Astrocyte (in vitro differentiated cells and primary cell): ENCODE results near the gene LPCAT3. TPM values are rescaled to one million over a fixed set of nuclear protein-coding genes. Genes with fewer than 3 reads are reported as not detected.

Experiments
- DNase-seq: peaks from one replicate; pipeline ENCODE4 v3.0.0-alpha.2; 2010; ENCODE audit warnings: low read depth
- FAIRE-seq: peaks from 2 replicates; lab custom pipeline; 2011; peaks lifted over from hg19 to GRCh38; lab: Jason Lieb, UNC
- H2AFZ ChIP-seq: 2 replicates; pipeline ENCODE4 v1.6.0; 2012; ENCODE audit warnings: low read depth, low read length, inconsistent platforms
- H3K27ac ChIP-seq: 2 replicates; pipeline ENCODE4 v1.5.1; 2011; ENCODE audit warnings: low read depth, low read length, inconsistent platforms
- H3K27me3 ChIP-seq: 2 replicates; pipeline ENCODE4 v1.6.0; 2011; ENCODE audit warnings: low read length, inconsistent platforms; ENCODE audit not compliant: insufficient read depth
- H3K36me3 ChIP-seq: 2 replicates; pipeline ENCODE4 v1.5.1; 2011; ENCODE audit warnings: low read length, inconsistent platforms; ENCODE audit not compliant: insufficient read depth
- H3K4me1 ChIP-seq: 2 replicates; pipeline ENCODE4 v1.5.1; 2011; ENCODE audit warnings: low read length, inconsistent platforms; ENCODE audit not compliant: insufficient read depth
- H3K4me2 ChIP-seq: 2 replicates; pipeline ENCODE4 v1.6.0; 2012; ENCODE audit warnings: low read length, inconsistent platforms
- H3K4me3 ChIP-seq: 2 replicates; pipeline ENCODE4 v1.5.1; 2011; ENCODE audit warnings: low read depth, mild to moderate bottlenecking, low read length, inconsistent platforms; ENCODE audit not compliant: insufficient read depth
- H3K79me2 ChIP-seq: 2 replicates; pipeline ENCODE4 v1.6.0; 2012; ENCODE audit warnings: mild to moderate bottlenecking, low read length, inconsistent platforms; ENCODE audit not compliant: insufficient read depth
- H3K9ac ChIP-seq: 2 replicates; pipeline ENCODE4 v1.6.0; 2012; ENCODE audit warnings: mild to moderate bottlenecking, low read length, inconsistent platforms
- H3K9me3 ChIP-seq: 2 replicates; pipeline ENCODE4 v1.5.1; 2012; ENCODE audit warnings: low read depth, mild to moderate bottlenecking, low read length, inconsistent platforms; ENCODE audit not compliant: insufficient read depth
- H4K20me1 ChIP-seq: 2 replicates; pipeline ENCODE4 v1.6.0; 2012; ENCODE audit warnings: low read length, inconsistent platforms; ENCODE audit not compliant: insufficient read depth
- H3K27ac Mint-ChIP-seq: one replicate; pipeline ENCODE4 v1.8.0; 2021; ENCODE audit warnings: mild to moderate bottlenecking, mixed read lengths; ENCODE audit not compliant: unreplicated experiment
- H3K27me3 Mint-ChIP-seq: one replicate; pipeline ENCODE4 v1.8.0; 2021; ENCODE audit warnings: low read depth, mixed read lengths; ENCODE audit not compliant: unreplicated experiment
- H3K36me3 Mint-ChIP-seq: one replicate; pipeline ENCODE4 v1.8.0; 2021; ENCODE audit warnings: low read depth, mixed read lengths; ENCODE audit not compliant: unreplicated experiment
- H3K4me1 Mint-ChIP-seq: one replicate; pipeline ENCODE4 v1.8.0; 2021; ENCODE audit warnings: low read depth, mixed read lengths; ENCODE audit not compliant: unreplicated experiment
- H3K4me3 Mint-ChIP-seq: one replicate; pipeline ENCODE4 v1.8.0; 2021; ENCODE audit warnings: mild to moderate bottlenecking, moderate library complexity, mixed read lengths; ENCODE audit not compliant: unreplicated experiment
- H3K9me3 Mint-ChIP-seq: one replicate; pipeline ENCODE4 v1.8.0; 2021; ENCODE audit warnings: mild to moderate bottlenecking, mixed read lengths; ENCODE audit not compliant: unreplicated experiment
- EZH2 ChIP-seq: IDR thresholded peaks from 2 replicates; pipeline ENCODE4 v1.6.1; 2012; ENCODE audit warnings: mild to moderate bottlenecking, low read length, inconsistent platforms; ENCODE audit not compliant: insufficient read depth
- total RNA-seq: library from RNA; stranded (reverse); gene quantifications from 2 replicates; pipeline ENCODE4 v1.2.1, GENCODE V29; 2021
- TF ChIP-seq, protein P1 (sequence below): IDR thresholded peaks from 2 replicates; pipeline ENCODE4 v1.5.1; 2011; ENCODE audit warnings: low read depth, mild to moderate bottlenecking, inconsistent platforms, low read length, moderate library complexity; ENCODE audit not compliant: insufficient read depth

The LPCAT3 gene
- total RNA-seq, 1 donor from 2014 or later, result 26.2 TPM

DNA sequence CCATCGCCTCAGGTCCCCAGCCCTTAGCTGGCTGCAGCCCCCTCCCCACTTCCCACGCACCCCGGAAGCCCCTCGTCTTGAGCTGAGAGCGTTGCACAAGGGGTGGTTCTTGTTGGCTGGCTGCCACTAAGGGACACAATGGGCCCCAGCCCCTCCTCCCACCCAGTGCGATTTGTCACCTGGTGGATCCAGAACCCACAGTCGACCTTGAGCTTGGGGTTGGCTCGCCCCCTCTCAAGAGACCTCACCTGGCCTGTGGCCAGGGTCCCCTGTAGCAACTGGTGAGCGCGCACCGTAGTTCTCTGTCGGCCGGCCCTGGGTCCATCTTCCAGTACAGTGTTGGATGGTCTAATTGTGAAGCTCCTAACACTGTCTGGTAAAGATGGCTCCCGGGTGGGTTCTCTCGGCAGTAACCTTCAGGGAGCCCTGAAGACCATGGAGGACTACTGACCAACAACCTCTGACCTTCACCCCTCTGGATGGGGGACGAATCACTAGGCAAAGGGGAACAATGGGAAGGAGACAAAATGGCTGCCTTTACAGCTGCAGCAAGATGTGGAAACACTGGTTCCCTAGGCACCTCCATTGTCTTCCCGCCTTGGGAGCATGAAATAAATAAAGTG lies 54.4 kb downstream of the LPCAT3 start:
- FAIRE-seq, result no peak
- no peak overlapping the region for H3K4me3 ChIP-seq

GRCh38 chr12:6963016-6963731 lies 55.1 kb downstream of the LPCAT3 start:
- H3K27ac Mint-ChIP-seq, result peak overlapping the region; percentile 88
- no peak overlapping the region for H3K4me3 ChIP-seq
- DNase-seq, result no peak

More for the DNA sequence above, 54.4 kb downstream of the LPCAT3 start:
- H3K9ac ChIP-seq, result no peak overlapping the region
- Mint-ChIP-seq H3K36me3 (peaks cover 12% of the 10 kb centered on the region), H3K4me1 (peaks cover 21% of the 10 kb centered on the region), H3K27me3 (no peaks in the 10 kb centered on the region), H3K4me3 (no peak overlapping the region), H3K27ac (peak overlapping the region; percentile 81), H3K9me3 (no peaks in the 10 kb centered on the region)
- H3K27me3 ChIP-seq, result no peaks in the 10 kb centered on the region
- peaks cover 6% of the 10 kb centered on the region for H4K20me1 ChIP-seq
- H3K79me2 ChIP-seq, result peaks cover 20% of the 10 kb centered on the region
- peaks cover 23% of the 10 kb centered on the region for H3K4me1 ChIP-seq
- no peak overlapping the region for H3K4me2 ChIP-seq
- peaks cover 24% of the 10 kb centered on the region for H3K36me3 ChIP-seq
- H3K9me3 ChIP-seq, result no peaks in the 10 kb centered on the region
- TF ChIP-seq EZH2, result no peak
- TF ChIP-seq, protein P1, sequence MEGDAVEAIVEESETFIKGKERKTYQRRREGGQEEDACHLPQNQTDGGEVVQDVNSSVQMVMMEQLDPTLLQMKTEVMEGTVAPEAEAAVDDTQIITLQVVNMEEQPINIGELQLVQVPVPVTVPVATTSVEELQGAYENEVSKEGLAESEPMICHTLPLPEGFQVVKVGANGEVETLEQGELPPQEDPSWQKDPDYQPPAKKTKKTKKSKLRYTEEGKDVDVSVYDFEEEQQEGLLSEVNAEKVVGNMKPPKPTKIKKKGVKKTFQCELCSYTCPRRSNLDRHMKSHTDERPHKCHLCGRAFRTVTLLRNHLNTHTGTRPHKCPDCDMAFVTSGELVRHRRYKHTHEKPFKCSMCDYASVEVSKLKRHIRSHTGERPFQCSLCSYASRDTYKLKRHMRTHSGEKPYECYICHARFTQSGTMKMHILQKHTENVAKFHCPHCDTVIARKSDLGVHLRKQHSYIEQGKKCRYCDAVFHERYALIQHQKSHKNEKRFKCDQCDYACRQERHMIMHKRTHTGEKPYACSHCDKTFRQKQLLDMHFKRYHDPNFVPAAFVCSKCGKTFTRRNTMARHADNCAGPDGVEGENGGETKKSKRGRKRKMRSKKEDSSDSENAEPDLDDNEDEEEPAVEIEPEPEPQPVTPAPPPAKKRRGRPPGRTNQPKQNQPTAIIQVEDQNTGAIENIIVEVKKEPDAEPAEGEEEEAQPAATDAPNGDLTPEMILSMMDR, result no peak
- DNase-seq, result no peak
- H3K27ac ChIP-seq, result no peak overlapping the region
- no peak overlapping the region for H2AFZ ChIP-seq

More at GRCh38 chr12:6963016-6963731, 55.1 kb downstream of the LPCAT3 start:
- Histone ChIP-seq H3K9ac (no peak overlapping the region), H3K27me3 (no peaks in the 10 kb centered on the region), H3K4me2 (no peak overlapping the region), H4K20me1 (no peaks in the 10 kb centered on the region), H2AFZ (no peak overlapping the region), H3K9me3 (no peaks in the 10 kb centered on the region), H3K79me2 (peaks cover 12% of the 10 kb centered on the region), H3K36me3 (peaks cover 16% of the 10 kb centered on the region), H3K4me1 (peaks cover 19% of the 10 kb centered on the region), H3K27ac (no peak overlapping the region)
- Mint-ChIP-seq H3K4me1 (peaks cover 20% of the 10 kb centered on the region), H3K27me3 (no peaks in the 10 kb centered on the region), H3K36me3 (peaks cover 9% of the 10 kb centered on the region), H3K9me3 (no peaks in the 10 kb centered on the region), H3K4me3 (peak overlapping the region; percentile 62)
- FAIRE-seq, result no peak
- TF ChIP-seq EZH2, result no peak
- TF ChIP-seq, protein P1, result no peak
